NCI-H1930 (cell line): ENCODE measurements around the gene IFRD1.

Source experiments
- DNase-seq, 2 experiments: peaks; one replicate each; lab custom pipeline; 2025; lab: John Stamatoyannopoulos, UW

The IFRD1 gene, protein sequence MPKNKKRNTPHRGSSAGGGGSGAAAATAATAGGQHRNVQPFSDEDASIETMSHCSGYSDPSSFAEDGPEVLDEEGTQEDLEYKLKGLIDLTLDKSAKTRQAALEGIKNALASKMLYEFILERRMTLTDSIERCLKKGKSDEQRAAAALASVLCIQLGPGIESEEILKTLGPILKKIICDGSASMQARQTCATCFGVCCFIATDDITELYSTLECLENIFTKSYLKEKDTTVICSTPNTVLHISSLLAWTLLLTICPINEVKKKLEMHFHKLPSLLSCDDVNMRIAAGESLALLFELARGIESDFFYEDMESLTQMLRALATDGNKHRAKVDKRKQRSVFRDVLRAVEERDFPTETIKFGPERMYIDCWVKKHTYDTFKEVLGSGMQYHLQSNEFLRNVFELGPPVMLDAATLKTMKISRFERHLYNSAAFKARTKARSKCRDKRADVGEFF

GRCh38 chr7:112449902-112450806 is at the start of gene IFRD1:
TSS of gene IFRD1 (plus strand) at chr7:112450460. CDS start at chr7:112450689, 229 bp downstream.
- DNase-seq, result peak; percentile 99

DNA sequence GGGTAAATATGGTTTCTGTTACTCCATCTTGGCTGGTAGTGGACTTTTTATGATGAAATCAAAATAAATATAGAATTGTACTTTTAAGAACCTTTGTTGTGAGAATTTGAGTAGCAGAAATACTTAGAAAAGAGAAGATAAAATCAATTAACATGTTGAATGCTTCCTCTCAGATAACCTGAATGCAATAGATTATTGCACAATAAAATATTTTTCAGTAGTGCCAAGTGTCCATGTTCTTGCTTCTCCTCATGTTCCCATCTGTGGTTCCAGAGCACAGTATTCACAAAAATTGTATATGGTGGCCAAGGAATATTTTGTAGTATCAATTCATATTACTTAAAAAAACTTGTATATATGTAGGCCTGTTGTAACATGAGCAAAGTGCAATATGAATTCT is 45.9 kb upstream of the IFRD1 start:
- no peak for DNase-seq

DNA sequence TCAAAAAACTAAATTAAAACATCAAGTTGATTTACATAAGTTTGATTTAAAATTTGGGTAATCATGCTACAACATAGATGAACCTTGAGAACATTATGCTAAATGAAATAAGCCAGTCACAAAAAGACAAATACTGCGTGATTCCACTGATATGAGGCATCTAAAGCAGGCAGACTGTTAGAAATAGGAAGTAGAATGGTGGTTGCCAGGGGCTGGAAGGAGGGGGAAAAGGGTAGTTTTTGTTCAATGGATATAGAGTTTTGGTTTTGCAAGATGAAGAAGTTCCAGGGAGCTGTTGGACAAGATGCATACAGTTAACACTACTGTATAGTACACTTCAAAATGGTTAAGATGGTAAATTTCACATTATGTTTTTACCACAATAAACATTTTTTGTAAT is 45.0 kb upstream of the IFRD1 start:
- DNase-seq, result no peak

- DNase-seq, result no peak
Observed at GRCh38 chr7:112407261-112407660, 43.0 kb upstream of the IFRD1 start.

DNA sequence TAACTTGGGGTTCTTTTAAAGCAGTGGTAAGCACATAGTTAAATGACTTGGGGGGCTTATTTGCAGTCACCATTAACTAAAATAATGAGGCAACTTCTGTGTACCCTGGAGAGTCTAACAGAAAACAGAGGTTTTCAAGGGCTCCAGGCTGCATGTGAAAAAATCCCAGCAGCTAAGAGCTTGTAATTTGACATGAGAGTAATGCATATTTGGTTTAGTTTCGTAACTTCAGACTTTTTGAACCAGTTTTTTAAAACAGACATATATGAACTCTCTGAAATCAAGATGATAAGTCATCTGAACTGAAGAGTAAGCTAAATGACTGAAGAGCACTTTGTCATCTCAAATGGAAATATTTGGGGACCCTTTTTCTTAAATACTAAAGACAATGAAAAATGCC is 40.2 kb upstream of the IFRD1 start:
- DNase-seq, result no peak

DNA sequence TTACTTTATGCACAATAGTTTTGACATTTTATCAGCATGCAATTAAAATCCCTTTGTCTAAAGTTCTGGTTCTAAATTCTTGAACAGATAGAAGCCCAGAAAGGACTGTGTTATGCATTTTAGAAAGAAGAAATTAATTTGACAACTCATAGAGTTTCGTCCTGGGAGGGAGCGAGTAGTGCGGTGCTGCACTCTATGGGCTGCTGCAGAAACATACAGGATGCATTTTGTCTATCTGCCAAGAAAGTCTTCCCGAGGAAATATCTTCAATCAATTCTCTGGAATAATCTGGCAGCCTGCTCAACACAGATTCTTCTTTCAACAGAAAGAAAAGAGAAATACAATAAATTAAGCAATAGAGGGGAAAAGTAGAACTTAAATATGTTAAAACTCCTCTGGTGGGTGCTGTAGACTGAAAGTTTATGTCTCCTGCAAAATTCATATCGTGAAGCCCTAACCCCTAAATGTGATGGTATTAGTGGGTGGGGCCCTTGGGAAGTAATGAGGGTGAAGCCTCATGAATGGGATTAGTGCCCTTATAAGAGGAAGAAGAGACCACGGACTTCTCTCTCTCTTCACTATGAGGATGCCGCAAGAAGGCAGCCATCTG is 39.0 kb upstream of the IFRD1 start:
- peak in 1 of 2 experiments; percentile 28 for DNase-seq

DNA sequence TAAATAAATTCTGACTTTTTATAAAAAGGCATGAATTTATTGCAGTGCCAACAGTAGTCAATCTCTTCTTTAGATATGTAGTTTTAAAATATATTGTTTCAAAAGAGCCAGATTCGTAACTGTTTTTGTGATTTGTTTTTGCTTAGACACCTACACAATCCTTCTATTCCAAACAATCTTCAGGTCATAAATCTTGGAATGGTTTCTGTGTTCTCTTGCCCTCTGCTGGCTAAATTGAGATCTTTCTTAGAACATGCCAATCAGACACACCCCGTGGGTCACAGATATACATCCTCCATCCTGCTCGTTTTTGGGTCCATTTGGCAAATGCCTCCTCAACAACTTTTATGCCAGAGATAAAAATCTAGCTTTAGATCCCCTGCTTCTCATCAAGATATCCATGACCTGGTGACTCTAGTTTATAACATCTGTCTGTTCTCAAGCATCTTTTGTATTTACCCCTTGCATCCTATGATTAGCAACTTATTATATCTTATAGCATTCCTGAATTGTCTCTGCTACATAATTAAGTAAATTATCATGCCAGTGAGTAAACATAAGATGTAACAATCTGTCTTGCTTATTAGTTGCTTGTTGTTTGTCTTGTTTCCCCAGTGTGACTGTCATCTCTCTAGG is 35.3 kb upstream of the IFRD1 start:
- DNase-seq, result peak; percentile 32 to 45

DNA sequence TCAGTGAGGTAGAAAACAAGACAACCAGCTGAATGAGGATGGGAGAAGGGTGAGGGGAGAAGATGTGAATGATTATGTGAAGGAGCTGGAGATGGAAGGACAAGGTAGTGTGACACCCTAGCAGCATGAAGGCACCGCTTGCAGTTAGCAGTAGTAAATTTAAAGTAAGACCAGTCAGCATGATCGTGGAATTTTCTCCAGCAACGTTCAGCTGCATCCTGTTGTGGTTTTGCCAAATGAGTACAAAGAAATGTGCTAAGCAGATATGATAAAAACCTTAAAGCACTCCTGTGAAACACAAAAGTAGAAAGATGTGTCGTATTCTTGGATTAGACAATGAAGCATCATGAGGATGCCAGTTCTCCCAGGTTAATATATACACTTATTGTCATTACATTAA is 34.1 kb upstream of the IFRD1 start:
- no peak for DNase-seq

- DNase-seq, result no peak
Observed at GRCh38 chr7:112419543-112420130, 30.6 kb upstream of the IFRD1 start.

GRCh38 chr7:112420236-112420861 is 29.9 kb upstream of the IFRD1 start:
- peak; percentile 13 to 42 for DNase-seq

DNA sequence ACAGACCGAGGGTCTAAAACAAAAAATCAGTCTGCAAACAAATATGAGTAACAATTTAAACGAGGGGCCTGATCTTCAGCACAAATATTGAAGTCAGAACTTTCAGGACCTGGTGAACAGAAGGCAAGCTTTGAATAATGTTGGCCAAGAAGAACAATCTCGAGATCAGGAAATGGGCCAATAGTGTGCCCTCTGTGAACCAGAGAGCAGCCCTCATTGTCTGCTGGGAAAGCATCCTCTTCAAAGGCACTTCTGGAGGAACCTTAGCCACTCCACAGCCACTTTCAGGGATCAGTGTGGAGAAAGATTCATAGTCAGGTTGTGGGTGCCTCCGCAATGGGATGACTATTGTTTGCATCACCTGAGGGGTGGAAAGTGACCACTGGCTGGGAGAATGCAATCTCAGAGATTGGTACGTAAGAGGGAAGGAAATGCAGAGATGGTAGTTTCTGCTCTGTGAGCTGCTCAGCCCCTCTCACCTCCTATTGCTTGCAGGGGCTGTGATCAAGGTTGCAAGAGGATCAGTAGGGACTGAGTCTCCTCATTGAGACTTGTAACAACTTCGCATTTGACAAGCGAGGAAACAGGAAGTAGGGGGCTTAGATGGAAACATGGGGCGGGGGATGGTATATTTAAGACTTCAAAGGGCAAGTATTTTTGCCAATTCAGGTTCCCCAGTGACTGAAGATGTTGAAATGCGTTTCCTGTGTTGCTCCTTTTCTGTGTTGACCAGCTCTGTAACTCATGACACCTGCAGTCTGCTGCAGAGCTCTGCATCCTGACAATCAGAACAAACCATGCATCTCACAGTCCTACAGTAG is 28.4 kb upstream of the IFRD1 start:
- no peak for DNase-seq

GRCh38 chr7:112422842-112423496 is 27.3 kb upstream of the IFRD1 start:
- DNase-seq, result peak; percentile 30 to 74

GRCh38 chr7:112423987-112424386 is 26.3 kb upstream of the IFRD1 start:
- DNase-seq, result no peak

DNA sequence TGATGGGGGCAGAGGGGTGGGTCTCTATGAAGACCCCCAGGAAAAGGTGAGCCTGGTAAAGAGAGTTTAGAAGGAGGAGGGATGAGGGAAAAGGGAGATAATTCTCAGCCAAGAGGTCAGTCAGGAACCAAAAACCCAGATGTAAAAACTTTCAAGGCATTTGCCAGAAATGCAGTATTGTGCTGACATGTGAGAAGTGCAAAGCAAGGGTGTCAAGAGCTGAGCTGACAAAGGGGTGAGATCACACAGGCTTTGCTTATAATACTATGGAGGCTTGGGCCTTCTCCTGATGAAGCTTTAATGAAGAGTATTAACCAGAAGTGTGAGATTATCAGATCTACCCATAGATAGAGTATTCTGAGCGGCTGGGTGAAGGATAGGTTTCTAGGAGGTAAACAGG is 22.3 kb upstream of the IFRD1 start:
- DNase-seq, result no peak

- DNase-seq, result no peak
Observed at GRCh38 chr7:112428715-112429114, 21.5 kb upstream of the IFRD1 start.

- DNase-seq, result no peak
Observed at GRCh38 chr7:112430649-112431048, 19.6 kb upstream of the IFRD1 start.

DNA sequence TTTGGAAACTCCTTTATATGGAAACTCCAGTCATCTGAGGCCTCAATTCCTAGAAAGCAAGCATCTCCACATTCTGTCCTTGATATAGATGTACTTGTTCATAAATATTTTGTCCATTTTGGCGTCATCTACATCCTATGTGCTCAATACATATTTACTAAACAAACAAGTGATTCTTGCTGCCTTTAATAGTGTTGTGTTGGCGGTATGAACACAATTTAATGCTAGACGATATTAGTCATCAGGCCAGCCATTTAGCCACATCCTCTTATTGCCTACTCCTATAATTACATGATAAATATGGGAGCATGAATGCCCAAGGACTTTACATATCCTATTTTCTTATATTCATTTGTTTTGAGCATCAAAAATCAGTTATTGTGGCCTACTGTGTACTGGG is 18.5 kb upstream of the IFRD1 start:
- no peak for DNase-seq

GRCh38 chr7:112433289-112433688 is 17.0 kb upstream of the IFRD1 start:
- DNase-seq, result no peak

- no peak for DNase-seq
Observed at GRCh38 chr7:112437072-112437471, 13.2 kb upstream of the IFRD1 start.

- DNase-seq, result no peak
Observed at GRCh38 chr7:112439476-112439875, 10.8 kb upstream of the IFRD1 start.
